IPS DF 6.9 (cell line): ENCODE measurements around the gene TBX22.
"Not testable (repeated sequence)": the region's sequence is repeated elsewhere in the genome, so short reads cannot be mapped to it uniquely, and the experiment has no call there.

ENCODE experiments used
- DNase-seq: peaks from one replicate; pipeline ENCODE4 v3.0.0-alpha.2; 2013; ENCODE audit warnings: low read depth, low spot score
- H3K27ac ChIP-seq: one replicate; pipeline ENCODE4 v1.5.1; 2013; ENCODE audit warnings: low read length, control low read depth
- H3K27me3 ChIP-seq: 2 replicates; pipeline ENCODE4 v1.6.1; 2013; ENCODE audit warnings: mild to moderate bottlenecking, low read length; ENCODE audit not compliant: control insufficient read depth, insufficient read depth
- H3K36me3 ChIP-seq: 2 replicates; pipeline ENCODE4 v1.6.1; 2013; ENCODE audit warnings: low read length; ENCODE audit not compliant: control insufficient read depth, insufficient read depth
- H3K4me1 ChIP-seq: 2 replicates; pipeline ENCODE4 v1.6.1; 2013; ENCODE audit warnings: low read length; ENCODE audit not compliant: control insufficient read depth, insufficient read depth
- H3K4me3 ChIP-seq: 2 replicates; pipeline ENCODE4 v1.5.1; 2013; ENCODE audit warnings: mild to moderate bottlenecking, low read length
- H3K9me3 ChIP-seq: 2 replicates; pipeline ENCODE4 v1.6.1; 2013; ENCODE audit warnings: low read length, inconsistent platforms; ENCODE audit not compliant: control insufficient read depth, insufficient read depth
- WGBS: extraction: QIAGEN DNeasy Blood & Tissue Kit; methylation state at CpG from one replicate; pipeline ENCODE4 v1.1.7; 2013; ENCODE audit warnings: mixed read lengths, missing lambda C conversion rate; ENCODE audit not compliant: insufficient read length, insufficient coverage; 5-methylcytosine and 5-hydroxymethylcytosine counted together

TBX22 gene

GRCh38 chrX:80014141-80014940, at the start of gene TBX22:
Gene TBX22 (plus strand): TSS chrX:80014753. CDS start chrX:80022270, 7,517 bp downstream.
- Histone ChIP-seq H3K27ac (no peak within 1 kb of the TSS), H3K27me3 (no peaks in the 10 kb centered on the region), H3K4me1 (no peaks in the 10 kb centered on the region), H3K9me3 (no peaks in the 10 kb centered on the region), H3K36me3 (no peaks in the 10 kb centered on the region), H3K4me3 (no peak within 1 kb of the TSS)
- DNase-seq = no peak
- no CpG with 5 or more reads among the region's 5 CpGs for WGBS

DNA sequence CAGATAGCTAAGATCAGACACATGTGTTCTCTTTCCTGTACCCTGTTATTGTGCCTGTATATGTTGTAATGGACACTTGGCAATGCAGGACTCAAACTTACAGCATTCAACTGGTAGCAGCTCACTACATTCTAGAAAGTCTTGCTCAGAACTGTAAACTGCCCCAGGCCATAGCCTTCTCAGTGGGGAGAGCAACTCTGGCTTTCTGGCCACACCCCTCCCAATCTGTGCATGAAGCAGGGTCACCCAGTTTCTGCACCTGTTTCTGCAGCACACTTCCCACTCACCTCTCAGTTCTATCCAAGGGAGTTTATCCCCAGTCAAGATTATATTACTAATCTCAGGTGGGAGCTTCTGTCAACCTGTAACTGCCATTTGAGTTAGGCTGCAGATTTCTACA, 38.9 kb upstream of the TBX22 start:
- Histone ChIP-seq H3K4me1 (no peaks in the 10 kb centered on the region), H3K36me3 (no peaks in the 10 kb centered on the region), H3K27me3 (no peaks in the 10 kb centered on the region), H3K4me3 (no peak overlapping the region), H3K27ac (no peak overlapping the region), H3K9me3 (no peaks in the 10 kb centered on the region)
- DNase-seq = no peak

DNA sequence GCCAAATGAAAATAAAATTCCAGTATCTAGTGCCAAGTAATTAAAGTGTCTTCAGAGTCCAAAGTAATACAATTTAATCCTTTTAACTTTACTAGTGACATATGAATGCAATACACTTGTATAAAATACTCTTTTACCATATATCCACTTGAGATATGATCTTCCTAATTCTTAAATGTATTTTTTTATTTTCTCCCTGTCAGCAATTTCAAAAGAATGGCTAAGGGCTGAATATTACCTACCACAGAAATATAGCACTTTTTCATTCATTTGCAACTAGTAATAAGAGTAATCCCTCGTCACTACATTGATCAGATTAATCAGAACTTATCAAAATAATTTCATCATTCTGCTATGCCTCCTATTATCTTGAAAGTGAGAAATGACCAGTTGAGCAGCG, 10.1 kb upstream of the TBX22 start:
- no peak overlapping the region for H3K27ac ChIP-seq
- no peaks in the 10 kb centered on the region for H3K9me3 ChIP-seq
- no peak for DNase-seq
- no peak overlapping the region for H3K4me3 ChIP-seq
- H3K27me3 ChIP-seq = no peaks in the 10 kb centered on the region
- no CpG with 5 or more reads among the region's 2 CpGs for WGBS
- H3K36me3 ChIP-seq = no peaks in the 10 kb centered on the region
- no peaks in the 10 kb centered on the region for H3K4me1 ChIP-seq

GRCh38 chrX:80011522-80011921, 3.0 kb upstream of the TBX22 start:
- Histone ChIP-seq H3K27ac (no peak overlapping the region), H3K4me3 (no peak overlapping the region), H3K4me1 (no peaks in the 10 kb centered on the region), H3K27me3 (no peaks in the 10 kb centered on the region), H3K9me3 (no peaks in the 10 kb centered on the region), H3K36me3 (no peaks in the 10 kb centered on the region)
- DNase-seq = no peak
- no CpG with 5 or more reads among the region's 10 CpGs for WGBS

GRCh38 chrX:80016182-80016581, 1.6 kb downstream of the TBX22 start:
- WGBS = no CpG with 5 or more reads among the region's 3 CpGs
- Histone ChIP-seq H3K36me3 (no peaks in the 10 kb centered on the region), H3K9me3 (no peaks in the 10 kb centered on the region), H3K4me3 (no peak overlapping the region), H3K27ac (no peak overlapping the region), H3K27me3 (no peaks in the 10 kb centered on the region), H3K4me1 (no peaks in the 10 kb centered on the region)
- DNase-seq = no peak

DNA sequence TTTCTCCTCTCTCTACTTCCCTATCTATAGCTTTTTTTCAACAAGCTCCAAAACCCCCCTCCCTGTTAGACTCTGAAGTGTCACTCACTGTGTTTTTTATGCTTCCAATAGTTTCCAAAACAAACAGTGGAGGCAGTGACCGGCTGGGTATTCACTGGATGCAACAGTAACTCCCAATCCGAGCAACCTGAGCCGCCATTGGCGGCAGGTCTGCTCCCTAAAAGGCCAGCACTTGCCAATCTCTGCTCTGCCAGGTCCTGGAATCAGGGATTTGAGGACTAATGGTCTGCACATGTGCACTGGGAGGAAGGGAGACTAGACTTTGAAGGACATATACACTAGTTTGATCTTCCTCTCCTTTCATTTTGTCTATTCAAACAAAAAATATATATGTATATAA, 7.1 kb downstream of the TBX22 start:
- WGBS = no CpG with 5 or more reads among the region's 4 CpGs
- Histone ChIP-seq H3K9me3 (no peaks in the 10 kb centered on the region), H3K4me3 (no peak overlapping the region), H3K27me3 (no peaks in the 10 kb centered on the region), H3K4me1 (no peaks in the 10 kb centered on the region), H3K36me3 (no peaks in the 10 kb centered on the region), H3K27ac (no peak overlapping the region)
- no peak for DNase-seq

DNA sequence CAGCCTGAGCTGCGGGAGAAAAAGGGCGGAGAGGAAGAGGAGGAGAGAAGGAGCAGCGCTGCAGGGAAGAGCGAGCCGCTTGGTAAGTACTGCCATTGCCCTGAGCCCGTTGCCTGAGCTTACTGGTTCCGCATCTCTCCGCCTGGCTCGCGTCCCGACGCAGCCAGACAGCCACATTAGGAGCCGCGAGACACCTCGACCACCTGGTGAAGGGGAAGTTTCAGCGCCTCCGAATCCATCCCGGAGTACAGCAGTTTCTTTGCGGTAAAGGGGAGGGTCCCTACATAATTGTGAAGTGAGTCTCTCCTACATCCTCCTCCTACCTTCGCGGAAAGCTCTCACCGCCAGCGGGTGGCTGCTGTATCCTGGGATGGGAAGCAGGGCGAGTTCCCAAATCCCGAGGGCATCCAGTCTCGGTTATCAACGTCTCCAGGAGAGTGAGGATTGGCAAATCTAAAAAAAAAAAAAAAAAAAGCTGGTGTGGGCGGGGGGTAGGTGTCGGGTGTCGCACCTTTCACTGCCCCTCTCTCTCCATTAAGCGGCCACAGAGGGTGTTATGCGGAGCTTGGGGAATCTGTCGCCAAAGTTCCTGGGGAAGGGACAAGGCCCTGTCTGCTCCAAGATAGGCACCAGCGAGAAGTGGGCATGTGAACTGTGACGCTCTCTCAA, 7.9 kb downstream of the TBX22 start:
- DNase-seq = no peak
- no peaks in the 10 kb centered on the region for H3K9me3 ChIP-seq
- no peaks in the 10 kb centered on the region for H3K4me1 ChIP-seq
- no peak overlapping the region for H3K27ac ChIP-seq
- H3K27me3 ChIP-seq = no peaks in the 10 kb centered on the region
- WGBS = no CpG with 5 or more reads among the region's 35 CpGs
- H3K4me3 ChIP-seq = peak overlapping the region; percentile 45; the same call in 1 of the 2 replicates
- H3K36me3 ChIP-seq = no peaks in the 10 kb centered on the region

DNA sequence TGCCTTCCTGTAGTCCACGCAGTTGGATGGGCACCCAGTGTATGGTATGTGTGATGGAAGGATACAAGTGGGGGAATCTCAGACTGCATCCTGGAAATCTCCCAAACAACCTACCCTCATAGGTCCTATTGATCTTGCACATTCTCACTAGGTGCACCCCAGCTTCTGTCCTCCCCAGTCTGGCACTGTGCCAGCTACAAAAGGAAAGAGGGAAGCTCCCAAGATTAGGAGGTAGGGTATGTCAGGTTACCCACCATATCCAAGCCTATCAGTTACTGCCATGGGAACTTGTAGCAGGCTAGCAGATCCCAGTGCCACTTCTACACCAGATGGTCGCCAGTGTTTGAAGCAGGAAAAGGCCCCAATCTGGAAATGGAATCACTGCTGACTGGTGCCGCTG, 11.6 kb downstream of the TBX22 start:
- DNase-seq = no peak
- no CpG with 5 or more reads among the region's 3 CpGs for WGBS
- Histone ChIP-seq H3K36me3 (no peaks in the 10 kb centered on the region), H3K4me1 (no peaks in the 10 kb centered on the region), H3K27ac (no peak overlapping the region), H3K27me3 (no peaks in the 10 kb centered on the region), H3K9me3 (no peaks in the 10 kb centered on the region), H3K4me3 (no peak overlapping the region)

GRCh38 chrX:80066156-80066555, 51.6 kb downstream of the TBX22 start:
- not testable (repeated sequence) for H3K36me3 ChIP-seq, H3K4me3 ChIP-seq

DNA sequence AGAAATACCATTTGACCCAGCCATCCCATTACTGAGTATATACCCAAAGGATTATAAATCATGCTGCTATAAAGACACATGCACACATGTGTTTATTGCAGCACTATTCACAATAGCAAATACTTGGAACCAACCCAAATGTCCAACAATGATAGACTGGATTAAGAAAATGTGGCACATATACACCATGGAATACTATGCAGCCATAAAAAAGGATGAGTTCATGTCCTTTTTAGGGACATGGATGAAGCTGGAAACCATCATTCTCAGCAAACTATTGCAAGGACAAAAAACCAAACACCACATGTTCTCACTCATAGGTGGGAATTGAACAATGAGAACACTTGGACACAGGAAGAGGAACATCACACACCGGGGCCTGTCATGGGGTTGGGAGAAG, 61.1 kb downstream of the TBX22 start:
- WGBS = no CpG with 5 or more reads among the region's 1 CpG
- not testable (repeated sequence) for H3K36me3 ChIP-seq, H3K9me3 ChIP-seq, DNase-seq, H3K27ac ChIP-seq, H3K4me1 ChIP-seq, H3K4me3 ChIP-seq, H3K27me3 ChIP-seq

More at GRCh38 chrX:80066156-80066555, 51.6 kb downstream of the TBX22 start:
- not testable (repeated sequence) for H3K27me3 ChIP-seq, DNase-seq, H3K27ac ChIP-seq, H3K4me1 ChIP-seq, H3K9me3 ChIP-seq
- no CpG with 5 or more reads among the region's 6 CpGs for WGBS
